ENCODE results near the gene CLIC6.

The CLIC6 gene

DNA sequence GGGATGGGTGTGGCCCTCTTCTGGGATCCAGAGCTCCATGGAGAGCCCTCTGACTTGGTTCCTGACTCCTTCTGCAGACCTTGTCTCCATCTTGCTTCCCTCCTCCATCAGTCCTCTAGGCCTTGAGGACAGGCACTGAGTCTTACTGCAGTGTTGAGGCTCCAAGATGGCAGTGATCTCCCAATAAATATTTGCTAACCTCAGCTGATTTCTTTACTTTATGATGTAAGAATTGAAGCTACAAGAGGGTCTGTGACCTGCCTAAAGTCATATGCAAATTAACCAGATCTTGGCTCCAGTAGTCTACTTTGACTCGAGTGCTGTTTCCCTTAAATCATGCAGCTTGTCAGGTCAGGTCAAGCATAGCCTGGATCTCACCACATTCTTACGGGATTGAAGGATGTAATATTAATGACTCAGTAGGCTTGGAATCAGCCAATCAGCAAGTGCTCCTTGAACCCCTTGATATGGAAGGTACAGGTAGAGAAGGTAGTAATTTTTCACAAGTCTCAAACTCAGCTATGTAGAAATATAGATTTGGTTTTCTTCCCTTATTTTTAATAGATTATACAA lies 93.0 kb downstream of the CLIC6 start:
- no peak overlapping the region for H3K27ac ChIP-seq
- TF ChIP-seq ZFX (IDR thresholded peaks at IDR 0.05; ENCODE audit: borderline replicate concordance) = no peak
- TF ChIP-seq CTCF (IDR thresholded peaks at IDR 0.05) = no peak

DNA sequence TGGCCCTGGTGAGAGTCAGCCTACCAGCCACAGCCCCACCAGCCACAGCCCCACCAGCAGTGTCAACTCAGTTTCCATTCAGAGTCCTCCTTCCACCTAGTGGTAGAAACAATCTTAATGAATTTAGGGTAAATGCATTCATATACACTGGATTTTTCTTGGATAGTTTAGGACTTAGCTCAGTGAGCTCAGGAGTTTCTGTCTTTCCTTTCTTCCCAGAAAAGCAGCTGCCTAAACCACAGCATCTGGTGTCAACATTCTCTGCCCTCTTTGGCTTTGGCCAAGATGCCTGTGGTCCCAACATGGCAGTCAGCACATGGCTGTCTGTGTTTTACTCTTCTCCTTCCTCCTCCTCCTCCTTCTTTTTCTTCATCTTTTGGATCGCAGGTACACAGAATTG lies 94.0 kb downstream of the CLIC6 start:
- TF ChIP-seq CTCF (IDR thresholded peaks at IDR 0.05) (no peak), ZFX (IDR thresholded peaks at IDR 0.05; ENCODE audit: borderline replicate concordance) (no peak)
- H3K27ac ChIP-seq = no peak overlapping the region

GRCh38 chr21:34764715-34765284 lies 96.0 kb downstream of the CLIC6 start:
- TF ChIP-seq CTCF (IDR thresholded peaks at IDR 0.05) = no peak
- no peak for TF ChIP-seq ZFX (IDR thresholded peaks at IDR 0.05; ENCODE audit: borderline replicate concordance)
- H3K27ac ChIP-seq = no peak overlapping the region

GRCh38 chr21:34765619-34766018 lies 96.8 kb downstream of the CLIC6 start:
- TF ChIP-seq CTCF (IDR thresholded peaks at IDR 0.05) (no peak), ZFX (IDR thresholded peaks at IDR 0.05; ENCODE audit: borderline replicate concordance) (no peak)
- H3K27ac ChIP-seq = no peak overlapping the region

DNA sequence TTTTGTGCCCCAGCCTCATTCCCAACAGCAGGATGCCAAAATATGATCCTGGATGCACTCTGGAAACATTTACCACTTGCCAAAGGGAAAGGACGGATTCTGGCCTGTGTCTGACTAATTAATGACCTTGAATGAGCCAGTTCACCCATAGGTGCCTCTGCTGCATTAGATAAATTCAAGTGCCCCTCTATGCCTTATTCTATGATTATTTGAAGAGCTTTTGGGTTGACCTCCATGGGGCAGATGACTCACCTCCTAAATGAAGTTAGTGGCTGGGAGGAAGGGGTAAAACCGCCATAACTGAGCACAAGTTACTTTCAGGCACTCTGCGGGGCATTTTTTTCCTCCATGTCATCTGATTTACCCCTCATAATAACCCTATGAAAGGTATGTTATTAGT lies 98.1 kb downstream of the CLIC6 start:
- no peak for TF ChIP-seq CTCF (IDR thresholded peaks at IDR 0.05)
- no peak for TF ChIP-seq ZFX (IDR thresholded peaks at IDR 0.05; ENCODE audit: borderline replicate concordance)
- H3K27ac ChIP-seq = no peak overlapping the region
